Keratinocyte (primary cell): ENCODE measurements around the gene PRKCI.

Experiments
- EZH2 ChIP-seq: IDR thresholded peaks from one replicate; pipeline ENCODE4 v1.6.1; 2012; ENCODE audit warnings: inconsistent platforms, mild to moderate bottlenecking, low read length, moderate library complexity
- TF ChIP-seq, protein P1 (sequence below), 3 experiments: IDR thresholded peaks in 1 of 3; conservative IDR thresholded peaks in 1 of 3; optimal IDR thresholded peaks in 1 of 3; 2 replicates in 2 of 3; 3 replicates in 1 of 3; pipeline versions ENCODE3 to v1.5.1; 2011; ENCODE audit warnings: low read length in 3 of 3, mild to moderate bottlenecking in 3 of 3, moderate library complexity in 2 of 3, control low read depth in 1 of 3, inconsistent platforms in 1 of 3; ENCODE audit not compliant: insufficient read depth in 2 of 3; ENCODE audit errors: extremely low read depth in 1 of 3

- TF ChIP-seq EZH2: no peak
- TF ChIP-seq, protein P1, sequence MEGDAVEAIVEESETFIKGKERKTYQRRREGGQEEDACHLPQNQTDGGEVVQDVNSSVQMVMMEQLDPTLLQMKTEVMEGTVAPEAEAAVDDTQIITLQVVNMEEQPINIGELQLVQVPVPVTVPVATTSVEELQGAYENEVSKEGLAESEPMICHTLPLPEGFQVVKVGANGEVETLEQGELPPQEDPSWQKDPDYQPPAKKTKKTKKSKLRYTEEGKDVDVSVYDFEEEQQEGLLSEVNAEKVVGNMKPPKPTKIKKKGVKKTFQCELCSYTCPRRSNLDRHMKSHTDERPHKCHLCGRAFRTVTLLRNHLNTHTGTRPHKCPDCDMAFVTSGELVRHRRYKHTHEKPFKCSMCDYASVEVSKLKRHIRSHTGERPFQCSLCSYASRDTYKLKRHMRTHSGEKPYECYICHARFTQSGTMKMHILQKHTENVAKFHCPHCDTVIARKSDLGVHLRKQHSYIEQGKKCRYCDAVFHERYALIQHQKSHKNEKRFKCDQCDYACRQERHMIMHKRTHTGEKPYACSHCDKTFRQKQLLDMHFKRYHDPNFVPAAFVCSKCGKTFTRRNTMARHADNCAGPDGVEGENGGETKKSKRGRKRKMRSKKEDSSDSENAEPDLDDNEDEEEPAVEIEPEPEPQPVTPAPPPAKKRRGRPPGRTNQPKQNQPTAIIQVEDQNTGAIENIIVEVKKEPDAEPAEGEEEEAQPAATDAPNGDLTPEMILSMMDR (optimal IDR thresholded peaks at IDR 0.05 in 1 of 3, IDR thresholded peaks at IDR 0.05 in 1 of 3, conservative IDR thresholded peaks at IDR 0.05 in 1 of 3; ENCODE audit: extremely low read depth in 1 of 3, insufficient read depth in 2 of 3, low read length in 3 of 3): no peak
Observed at GRCh38 chr3:170277833-170278580, 55.8 kb downstream of the PRKCI start.
